Stimulated activated CD4-positive, alpha-beta T cell treated with anti-CD3 and anti-CD28 coated beads, Interleukin-4, amount 100 ng/mL, for 4 hours (primary cell): ENCODE measurements around the gene LEO1.
"Not testable (repeated sequence)": the region's sequence is repeated elsewhere in the genome, so short reads cannot be mapped to it uniquely, and the experiment has no call there.

Source experiments
- DNase-seq, 2 experiments: peaks; one replicate each; pipeline ENCODE4 v3.0.0-alpha.2; 2020

LEO1 gene

DNA sequence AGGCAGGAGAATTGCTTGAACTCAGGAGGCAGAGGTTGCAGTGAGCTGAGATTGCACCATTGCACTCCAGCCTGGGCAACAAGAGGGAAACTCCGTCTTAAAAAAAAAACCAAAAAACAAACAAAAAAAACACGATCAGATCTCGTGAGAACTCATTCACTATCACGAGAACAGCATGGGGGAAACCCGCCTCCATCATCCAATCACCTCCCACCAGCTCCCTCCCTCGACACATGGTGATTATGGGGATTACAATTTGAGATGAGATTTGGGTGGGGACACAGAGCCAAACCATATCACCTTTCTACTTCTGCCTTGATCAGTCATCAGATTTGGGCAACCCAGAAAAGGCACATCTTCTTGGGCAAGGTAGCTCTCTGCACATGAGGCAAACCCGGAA lies 31.5 kb upstream of the LEO1 start:
- DNase-seq = not testable (repeated sequence)

DNA sequence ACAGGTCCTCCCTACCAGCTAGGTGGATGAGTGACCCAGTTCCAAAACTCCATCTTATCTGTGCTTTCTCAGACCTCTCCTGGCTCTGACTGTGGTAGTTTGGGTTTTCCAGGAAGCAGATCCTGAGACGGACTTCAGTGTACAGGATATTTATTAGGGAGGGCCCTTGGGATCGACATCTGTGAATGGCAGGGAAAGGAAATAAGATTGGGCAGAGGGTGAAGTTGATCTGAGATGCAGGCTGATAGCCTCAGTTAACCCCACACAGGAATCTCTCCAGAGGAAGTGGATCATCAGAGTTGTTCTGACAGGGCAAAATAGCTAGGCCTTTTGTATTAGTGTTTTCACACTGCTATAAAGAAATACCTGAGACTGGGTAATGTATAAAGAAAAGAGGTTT lies 30.8 kb upstream of the LEO1 start:
- no peak for DNase-seq

DNA sequence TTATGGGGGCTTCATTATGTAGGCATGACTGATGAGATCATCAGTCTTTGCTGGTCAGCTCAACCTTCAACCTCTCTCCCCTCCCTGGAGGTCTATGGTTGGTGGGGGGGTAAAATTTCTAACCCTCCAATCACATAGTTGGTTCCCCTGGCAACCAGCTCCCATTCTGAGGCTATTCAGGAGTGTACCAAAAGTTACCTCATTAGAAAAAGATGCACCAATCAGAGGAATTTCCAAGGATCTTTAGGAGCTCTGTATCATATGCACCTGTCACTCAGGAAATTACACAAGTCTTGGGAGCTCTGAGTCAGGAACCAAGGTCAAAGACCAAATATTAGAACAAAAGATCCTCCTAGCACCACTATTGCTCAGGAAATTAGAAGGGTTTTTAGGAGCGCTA lies 21.4 kb upstream of the LEO1 start:
- DNase-seq = no peak

DNA sequence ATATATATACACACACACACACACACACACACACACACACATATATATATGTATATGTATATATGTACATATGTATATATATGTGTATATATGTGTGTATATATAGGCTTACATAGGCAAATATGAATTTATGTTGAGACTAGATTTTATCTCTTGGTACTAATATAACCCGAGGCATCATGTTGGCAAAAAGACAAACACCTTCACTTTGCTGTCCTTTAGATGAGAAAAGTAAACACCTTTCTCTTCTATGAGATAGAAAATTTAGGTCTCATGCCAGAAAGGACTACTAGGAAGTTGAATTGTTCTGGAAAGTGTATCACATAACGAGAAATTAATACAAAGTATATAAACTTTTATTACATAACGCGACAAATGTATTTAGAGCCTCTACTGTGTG lies 19.6 kb upstream of the LEO1 start:
- no peak for DNase-seq

DNA sequence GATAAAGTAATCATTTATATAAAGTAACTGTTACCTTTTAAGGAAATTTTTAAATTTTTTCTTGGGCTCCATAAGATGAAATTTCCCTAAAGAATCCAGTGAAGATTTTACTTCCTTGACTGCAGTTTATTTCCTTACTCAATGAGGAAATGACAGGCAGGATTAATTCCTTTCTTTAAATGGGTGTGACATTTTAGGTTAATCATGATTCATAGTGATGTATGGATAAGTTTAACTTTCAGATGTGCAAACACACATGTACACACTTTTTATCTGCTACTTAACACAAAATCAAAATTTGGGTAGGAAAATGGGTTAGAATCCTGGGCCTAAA lies 11.2 kb upstream of the LEO1 start:
- DNase-seq = no peak

DNA sequence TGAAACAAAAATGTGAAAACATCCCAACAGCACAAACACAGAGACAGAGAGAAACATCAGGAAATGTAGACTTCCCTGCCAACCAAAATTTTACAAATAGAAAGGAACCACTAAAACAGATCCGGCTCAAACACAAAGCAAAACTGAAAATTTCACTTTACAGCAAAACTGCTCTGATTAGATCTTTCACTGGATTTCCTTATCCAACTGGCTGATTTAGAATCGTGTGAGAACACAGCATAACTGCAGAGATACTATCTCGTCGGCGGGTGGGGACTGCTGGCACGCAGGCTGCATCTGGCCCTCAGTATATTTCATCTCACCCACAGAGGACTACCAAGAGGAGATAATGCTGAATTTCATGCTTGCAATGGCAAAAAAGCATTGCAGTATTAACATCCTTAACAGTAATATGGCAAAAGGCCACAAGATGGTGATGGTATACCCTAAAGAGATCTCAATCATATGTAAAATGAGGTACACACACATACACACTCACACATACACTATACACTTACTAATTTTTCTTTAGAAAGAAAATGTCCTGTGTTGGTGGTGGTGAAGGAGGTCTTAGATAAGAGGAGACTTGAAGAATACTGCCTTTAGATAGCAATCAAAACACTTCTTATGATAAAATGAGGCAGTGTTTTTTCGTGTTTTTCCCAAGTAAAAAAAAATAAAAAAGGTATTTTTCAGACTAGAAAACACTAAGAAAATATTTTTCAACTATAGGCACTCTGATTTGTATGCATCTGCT lies 10.6 kb upstream of the LEO1 start:
- DNase-seq = peak; percentile 9 to 30

DNA sequence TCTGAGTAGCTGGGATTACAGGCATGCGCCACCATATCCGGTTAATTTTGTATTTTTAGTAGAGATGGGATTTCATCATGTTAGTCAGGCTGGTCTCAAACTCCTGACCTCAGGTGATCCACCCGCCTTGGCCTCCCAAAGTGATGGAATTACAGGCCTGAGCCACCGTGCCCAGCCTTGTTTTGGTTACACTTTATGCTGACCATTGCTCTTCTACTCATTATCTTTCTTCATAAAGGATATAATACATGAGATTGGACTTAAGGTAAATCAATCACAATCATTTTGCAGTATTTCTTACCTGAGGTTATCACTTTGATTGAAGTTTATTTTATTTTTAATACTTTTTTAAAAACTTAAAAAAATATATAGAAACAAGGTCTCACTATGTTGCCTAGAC lies 2.2 kb upstream of the LEO1 start:
- DNase-seq = no peak

DNA sequence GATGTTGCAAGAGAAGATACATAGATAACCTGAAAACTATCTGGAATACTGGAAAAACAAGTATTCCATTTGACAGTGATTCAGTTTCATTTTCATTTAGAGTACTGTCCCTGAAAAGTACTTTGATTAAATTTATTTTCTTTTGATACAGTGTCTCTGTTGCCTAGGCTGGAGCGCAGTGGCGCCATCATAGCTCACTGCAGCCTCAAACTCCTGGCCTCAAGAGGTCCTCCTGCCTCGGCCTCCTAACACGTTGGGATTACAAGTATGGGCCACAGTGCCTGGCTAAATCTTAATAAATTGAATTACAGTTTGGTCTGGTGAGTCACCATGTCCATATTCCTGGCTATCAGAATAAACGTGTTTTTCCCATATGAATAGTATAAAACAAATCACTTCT lies 1.6 kb upstream of the LEO1 start:
- no peak for DNase-seq

DNA sequence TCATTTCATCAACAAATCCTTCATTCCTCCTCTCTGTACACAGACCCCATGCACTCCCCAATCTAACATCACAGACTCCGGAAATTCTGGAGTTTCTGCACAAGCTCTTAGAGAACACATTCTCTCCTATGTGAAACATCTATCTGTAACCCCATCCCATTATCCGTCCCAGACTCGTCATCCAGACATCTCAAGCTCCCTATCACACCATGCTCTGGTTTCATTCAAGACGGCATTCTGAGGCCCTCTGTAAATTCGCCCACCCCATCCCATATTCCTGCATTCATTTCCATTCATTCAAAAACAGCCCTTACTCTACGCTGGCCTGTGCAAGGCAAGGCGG lies 575 bp downstream of the LEO1 start:
- DNase-seq = no peak

DNA sequence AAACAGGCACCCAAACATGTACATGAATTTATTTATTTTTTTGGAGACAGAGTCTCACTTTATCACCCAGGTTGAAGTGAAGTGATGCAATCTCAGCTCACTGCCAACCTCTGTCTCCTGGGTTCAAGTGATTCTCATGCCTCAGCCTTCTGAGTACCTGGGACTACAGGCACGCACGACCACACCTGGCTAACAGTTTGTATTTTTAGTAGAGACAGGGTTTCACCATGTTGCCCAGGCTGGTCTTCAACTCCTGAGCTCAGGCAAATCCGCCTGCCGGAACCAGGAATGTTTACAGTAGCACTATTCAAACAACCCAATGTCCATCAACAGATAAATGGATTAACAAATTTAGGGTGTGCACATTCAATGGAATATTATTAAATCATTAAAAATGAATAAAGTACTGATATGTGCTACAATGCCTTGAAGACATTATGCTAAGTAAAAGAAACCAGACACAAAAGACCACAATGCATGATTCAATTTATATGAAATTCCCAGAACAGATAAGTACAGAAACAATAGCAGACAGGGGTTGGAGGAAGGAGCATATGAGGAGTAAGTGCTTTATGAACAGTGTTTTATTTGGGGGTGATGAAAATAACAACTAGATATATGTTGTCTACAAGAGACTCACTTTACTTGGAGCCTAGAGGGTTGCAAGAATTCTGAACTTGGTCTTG lies 1.3 kb downstream of the LEO1 start:
- DNase-seq = no peak

DNA sequence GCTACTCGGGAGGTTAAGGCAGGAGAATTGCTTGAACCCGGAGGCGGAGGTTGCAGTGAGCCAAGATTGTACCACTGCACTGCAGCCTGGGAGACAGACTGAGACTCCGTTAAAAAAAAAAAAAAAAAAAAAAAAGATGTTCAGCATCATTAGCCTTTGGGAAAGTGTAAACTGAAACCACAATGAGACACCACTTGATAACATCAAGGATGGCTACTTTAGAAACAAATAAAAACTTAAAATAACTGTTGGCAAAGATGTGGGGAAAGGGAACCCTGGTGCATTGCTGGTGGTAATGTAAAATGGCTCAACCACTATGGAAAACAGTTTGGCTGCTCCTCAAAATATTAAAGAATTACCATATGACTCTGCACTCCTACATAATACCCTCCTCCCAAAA lies 1.9 kb downstream of the LEO1 start:
- DNase-seq = no peak

DNA sequence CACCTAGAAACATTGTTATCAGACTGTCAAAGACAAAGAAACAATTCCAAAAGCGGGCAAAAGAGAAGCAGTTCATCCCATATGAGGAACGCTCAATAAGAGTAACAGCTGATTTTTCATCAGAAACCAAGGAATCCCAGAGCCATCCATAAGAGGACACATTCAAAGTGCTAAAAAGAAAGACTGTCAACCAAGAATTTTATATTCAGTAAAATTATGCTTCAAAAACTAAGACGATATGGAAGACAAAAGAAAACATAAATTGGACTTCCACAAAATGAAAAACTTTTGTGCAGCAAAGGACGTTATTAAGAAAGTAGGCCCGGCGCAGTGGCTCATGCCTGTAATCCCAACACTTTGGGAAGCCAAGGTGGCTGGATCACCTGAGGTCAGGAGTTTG lies 4.0 kb downstream of the LEO1 start:
- no peak for DNase-seq

DNA sequence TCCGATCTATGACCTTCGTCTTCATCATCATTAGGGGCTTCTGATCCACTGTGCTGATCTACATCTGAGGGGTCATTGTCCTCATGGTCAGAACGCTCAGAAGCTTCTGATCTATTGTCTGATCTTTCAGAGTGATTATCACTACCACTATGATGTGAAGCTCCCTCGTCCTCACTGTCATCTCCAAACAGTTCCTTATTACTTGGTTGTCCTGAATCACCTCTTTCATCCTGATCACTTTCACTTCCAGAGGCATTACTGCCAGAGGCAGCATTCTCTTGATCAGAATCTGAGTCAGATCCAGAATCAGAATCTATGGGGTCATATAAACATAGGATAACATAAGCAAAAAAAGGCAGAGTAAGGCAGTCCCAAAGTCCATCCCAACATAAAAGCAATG lies 5.4 kb downstream of the LEO1 start:
- no peak for DNase-seq

DNA sequence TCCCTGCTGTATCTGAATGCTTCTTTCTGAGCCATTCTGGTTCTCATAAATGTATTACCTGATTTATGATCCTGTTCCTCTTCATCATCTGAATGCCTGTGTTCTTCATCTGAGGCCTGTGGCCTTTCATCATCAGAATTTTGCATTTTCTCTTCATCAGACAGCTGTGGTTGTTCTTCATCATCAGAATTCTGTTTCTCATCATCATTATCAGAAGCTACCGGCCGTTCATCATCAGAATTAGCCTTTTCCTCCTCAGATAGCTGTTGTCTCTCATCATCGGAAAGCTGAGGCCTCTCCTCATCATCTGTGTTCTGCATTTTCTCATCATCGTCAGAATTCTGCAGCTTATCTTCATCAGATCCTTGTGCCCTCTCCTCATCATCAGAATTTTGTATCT lies 5.9 kb downstream of the LEO1 start:
- no peak for DNase-seq

DNA sequence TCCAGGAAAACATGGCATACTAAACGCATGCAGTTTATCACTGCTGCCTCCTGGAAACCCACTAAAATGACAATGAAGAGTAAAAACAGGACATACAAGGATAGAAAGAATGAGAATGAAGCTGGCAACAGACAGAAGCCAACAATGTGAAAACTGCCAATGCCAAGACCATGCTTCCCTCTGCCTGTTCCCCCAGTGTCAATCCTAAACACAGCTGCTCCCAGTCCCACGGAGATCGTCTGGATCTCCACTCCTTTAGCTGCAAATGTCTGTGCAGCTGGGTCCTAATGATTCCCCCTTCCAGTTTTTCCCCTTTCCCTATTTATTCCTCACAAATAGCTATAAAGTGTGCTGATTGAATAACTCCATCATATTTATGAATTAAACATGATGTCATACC lies 16.1 kb downstream of the LEO1 start:
- DNase-seq = no peak

DNA sequence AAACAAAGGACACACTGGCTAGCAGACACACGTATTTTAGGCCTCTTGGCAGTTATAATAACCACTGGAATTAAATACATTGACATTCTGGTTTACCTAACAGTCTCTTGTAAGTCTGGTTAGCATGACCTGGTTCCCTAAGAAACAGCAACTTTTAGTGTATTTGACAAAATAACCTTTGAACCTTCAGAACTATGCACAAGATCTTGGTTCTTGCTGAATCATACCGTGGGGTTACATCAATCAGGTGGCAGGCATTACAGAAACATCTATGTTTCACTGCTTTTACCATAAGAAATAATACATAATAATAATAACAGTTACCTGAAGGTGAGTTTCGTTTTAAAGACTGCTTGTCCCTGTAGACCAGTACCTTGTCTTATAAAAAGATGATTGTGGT lies 18.8 kb downstream of the LEO1 start:
- no peak for DNase-seq

DNA sequence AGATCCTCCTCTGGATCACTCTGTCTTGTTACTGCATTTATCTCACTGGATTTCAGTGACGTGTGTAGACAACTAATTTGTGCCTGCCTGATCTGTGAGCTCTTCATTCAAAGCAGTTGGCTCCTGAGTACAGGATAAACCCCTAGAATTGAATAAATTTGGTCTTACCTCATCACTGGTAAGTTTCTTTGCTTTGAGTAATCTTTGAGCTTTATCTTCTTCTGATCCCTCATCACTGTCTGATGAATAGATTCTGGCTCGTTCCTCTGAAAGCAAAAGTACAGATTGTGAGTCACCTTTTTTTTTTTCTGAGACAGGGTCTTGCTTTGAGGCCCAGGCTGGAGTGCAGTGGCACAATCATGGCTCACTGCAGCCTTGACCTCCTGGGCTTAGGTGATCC lies 24.5 kb downstream of the LEO1 start:
- no peak for DNase-seq

DNA sequence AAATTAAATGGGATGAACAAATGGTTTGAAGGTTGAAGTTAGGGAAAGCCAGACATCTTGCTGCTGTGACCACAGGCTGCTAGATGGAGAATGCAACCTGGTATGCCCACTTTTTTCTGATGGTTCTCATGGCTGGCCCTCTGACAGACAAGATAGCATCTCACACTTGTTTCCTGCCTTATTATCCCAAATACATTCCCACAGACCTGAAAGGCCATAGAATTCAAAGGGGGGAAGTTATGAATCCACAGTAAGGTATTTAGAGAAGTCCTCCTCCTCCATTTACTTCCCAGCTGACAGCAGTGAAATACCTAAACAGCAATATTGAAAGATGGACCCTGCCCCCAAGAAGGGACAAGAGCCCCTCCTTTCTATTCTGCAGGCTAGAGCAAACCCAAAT lies 32.4 kb downstream of the LEO1 start:
- no peak for DNase-seq

DNA sequence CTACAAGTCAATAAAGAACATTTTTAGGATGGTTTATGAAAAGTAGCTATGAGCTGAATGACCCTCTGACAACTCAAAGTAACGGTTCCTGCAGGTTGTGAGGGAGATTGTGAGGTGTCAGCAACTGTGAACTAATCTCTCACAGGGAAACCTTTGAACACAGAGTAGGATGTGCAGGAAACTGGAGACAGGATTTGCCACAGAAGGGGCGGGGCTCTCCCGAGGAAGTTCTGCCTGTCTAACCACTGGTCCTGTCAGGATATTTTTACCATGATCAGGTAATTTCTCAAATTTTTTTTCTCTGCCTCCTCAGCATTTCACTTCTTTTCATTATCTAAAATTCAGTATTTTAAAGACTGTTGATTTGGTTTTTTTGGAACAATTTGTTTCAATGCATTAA lies 33.3 kb downstream of the LEO1 start:
- no peak for DNase-seq

DNA sequence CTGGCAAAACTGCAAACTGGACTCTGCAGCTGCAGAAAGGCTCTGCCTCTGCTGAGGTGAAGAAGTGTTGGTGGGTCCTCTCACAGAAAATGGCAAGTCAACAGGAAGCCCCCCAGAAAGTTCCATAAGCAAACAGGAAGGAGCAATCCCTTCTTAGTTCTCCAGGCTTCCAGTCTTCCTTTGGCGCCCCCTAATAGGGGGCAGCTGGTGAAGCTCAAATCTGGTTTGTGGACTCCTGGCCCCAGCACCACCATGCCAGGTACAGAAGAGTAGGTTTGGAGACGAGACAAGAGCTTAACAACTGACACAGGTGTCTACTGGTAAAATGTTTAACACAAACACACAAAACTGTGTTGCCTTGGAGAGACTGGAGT lies 35.5 kb downstream of the LEO1 start:
- no peak for DNase-seq

DNA sequence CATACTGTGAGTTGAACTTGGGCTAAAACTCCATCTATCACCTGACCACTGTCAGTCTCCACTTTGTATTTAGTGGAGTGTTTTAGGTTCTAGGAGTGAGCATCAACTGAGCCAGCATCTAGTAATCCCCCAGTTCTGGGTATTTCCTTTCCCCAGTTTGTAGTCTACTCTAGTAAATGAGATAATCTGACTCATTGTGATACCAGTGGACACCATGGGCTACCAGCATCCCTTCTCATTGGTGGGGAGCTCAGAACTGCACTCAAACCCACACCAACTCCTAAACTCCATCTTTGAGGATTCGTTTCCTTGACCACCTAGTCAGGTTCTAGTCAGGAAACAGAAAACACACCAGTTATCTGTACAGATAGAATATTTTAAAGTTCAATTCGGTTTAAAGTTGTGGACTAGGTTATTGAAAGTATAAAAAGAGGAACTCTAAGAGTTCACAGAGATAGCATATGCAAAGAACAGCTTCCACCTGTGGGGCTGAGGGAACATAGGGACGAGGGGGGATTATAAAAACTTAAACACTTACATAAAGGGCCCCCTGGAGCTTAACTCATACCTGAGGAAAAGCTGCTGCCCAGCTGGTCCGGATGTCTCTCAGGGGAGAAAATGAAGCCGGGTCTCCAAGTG lies 36.0 kb downstream of the LEO1 start:
- no peak for DNase-seq

DNA sequence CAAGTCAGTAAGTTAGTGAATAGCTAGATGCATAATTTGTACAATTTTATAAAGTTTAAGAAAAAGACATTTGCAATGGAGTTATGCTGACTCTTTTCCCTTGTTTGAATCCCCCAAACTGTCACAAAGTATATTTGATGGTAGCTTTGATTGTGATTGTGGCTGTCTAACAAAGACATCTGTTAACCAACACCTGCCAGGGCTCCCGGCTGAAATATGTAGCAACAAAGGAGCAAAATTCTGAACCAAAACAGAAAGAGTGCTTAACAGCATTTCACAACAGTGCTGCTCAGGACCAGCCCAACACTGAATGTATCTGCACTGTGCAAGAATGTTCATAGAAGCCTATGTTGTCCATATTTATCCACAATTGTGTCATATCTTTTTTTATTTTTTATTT lies 39.4 kb downstream of the LEO1 start:
- no peak for DNase-seq

DNA sequence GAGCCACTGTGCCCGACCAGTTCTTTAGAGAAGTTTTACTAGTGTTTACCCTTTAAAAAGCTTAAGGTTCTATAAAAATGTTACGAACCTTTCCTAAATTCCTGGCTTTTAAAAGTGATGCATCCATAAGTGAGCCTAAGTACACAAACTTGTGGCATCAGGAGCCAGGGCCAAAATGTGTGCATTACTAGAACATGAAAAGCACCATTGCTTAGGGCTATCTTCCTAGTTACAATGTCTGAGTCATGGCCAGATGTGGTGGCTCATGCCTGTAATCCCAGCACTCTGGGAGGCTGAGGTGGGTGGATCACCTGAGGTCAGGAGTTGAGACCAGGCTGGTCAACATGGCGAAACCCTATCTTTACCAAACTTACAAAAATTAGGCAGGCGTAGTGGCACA lies 39.9 kb downstream of the LEO1 start:
- no peak for DNase-seq

DNA sequence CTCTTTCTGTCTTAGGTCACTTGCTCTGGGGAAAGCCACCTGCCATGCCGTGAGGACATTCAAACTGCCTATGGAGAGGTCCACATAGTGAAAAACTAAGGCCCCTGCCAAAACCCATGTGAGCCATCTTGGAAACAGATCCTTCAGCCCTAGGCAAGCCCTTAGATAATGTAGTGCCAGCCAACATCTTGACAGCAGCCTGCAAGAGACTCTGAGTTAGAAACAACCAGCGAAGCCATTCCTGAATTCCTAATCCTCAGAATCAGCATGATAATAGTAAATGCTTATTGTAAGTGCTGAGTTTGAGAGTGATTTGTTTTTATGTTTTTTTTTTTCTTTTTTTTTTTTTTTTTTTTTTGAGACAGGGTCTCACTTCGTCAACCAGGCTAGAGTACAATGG lies 40.6 kb downstream of the LEO1 start:
- DNase-seq = no peak

DNA sequence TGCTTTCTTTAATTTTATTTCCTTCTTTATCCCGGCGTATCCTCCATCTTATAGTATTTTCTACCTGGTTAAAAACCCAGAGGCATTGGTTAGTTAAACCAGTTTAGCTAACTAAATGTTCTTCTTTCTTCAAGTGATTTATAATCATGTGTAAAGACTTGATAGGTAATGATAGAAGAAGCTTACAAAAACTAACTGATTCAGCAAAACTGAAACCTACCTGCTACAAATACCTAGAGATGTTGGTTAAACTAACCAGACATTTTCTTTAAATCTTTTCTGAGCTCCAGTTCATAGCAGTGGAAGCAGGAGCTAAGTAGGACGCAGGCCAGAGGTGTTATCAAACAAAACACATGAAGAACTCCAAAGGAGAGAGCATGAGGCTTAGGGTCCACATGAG lies 44.8 kb downstream of the LEO1 start:
- no peak for DNase-seq
